ENCODE data around the gene PER1. TPM values are rescaled to one million over a fixed set of nuclear protein-coding genes. Genes with fewer than 3 reads are reported as not detected.
"Not testable (repeated sequence)": the region's sequence is repeated elsewhere in the genome, so short reads cannot be mapped to it uniquely, and the experiment has no call there.

The PER1 gene
- total RNA-seq, 1 donor from 2014 or later = 123 TPM

DNA sequence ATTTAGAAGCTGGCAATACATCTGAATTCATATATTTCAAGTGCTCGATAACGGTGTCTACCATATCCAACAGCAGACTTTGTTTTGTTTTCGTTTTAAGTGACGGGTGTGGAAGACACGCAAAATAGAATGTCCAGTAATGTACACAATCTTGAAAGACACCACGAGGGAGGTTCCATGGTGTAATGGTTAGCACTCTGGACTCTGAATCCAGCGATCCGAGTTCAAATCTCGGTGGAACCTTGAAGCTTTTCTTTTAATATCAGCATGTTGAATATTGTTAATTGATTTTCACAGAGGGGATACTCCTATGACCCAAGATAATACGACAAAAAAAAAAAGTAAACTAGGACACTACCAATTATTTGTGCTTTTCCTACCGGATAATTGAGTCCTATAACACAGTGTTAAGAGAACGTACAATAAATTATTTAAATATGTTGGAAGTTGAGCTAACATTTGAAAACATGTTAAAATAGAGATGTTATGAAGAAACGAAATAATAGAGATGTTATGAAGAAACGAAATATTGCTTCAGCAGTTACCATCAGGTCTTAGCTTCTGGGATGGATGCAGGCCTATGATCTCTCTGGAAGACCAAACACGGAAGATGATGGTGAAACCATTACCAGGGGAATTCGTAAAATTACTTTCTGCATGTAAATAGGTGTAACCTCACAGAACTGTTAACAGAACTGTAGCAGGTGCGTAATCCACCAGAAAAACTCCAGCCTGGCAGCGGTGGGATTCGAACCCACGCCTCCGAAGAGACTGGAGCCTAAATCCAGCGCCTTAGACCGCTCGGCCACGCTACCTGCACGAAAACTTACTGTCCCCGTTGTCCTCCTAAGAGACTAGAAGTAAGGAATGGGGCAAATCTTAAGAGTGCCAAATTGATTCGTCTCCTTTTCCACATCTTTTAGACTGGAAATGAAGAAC is 32.4 kb downstream of the PER1 start:
- peak; percentile 86 for DNase-seq (ENCODE audit: low spot score)

GRCh38 chr17:8118769-8119580 is 33.2 kb downstream of the PER1 start:
- peak; percentile 86 for DNase-seq (ENCODE audit: low spot score)

- peak; percentile 63 for DNase-seq (ENCODE audit: low spot score)
These were observed 34.0 kb downstream of the PER1 start, which contains the start of gene ALOXE3 for GRCh38 chr17:8117980-8118768. Gene ALOXE3 (minus strand): TSS chr17:8118514. CDS start chr17:8117990, 524 bp downstream.

- no peak for DNase-seq (ENCODE audit: low spot score)
These were observed 34.7 kb downstream of the PER1 start for GRCh38 chr17:8117367-8117979.

GRCh38 chr17:8116776-8117175 is 35.4 kb downstream of the PER1 start:
- DNase-seq (ENCODE audit: low spot score) = no peak

DNA sequence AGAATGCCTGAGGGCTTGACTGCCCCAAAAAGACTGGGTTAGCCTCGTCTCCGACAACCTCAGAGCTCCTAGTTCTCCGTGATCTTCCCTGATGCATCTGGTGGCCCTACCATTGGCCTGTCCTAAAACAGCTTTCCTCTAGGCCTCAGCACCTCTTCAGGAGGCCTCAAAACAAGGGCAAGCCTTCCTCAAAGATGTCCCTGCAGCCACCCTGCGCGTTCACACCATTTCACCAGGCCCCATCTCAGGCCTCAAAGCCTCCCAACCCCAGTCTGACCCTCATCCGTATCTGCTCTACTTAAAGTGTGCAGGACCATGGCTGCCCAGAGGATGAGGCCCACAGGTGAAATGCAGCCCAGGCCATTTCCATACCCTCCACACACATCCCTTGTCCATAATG is 41.3 kb downstream of the PER1 start:
- DNase-seq (ENCODE audit: low spot score) = no peak

- no peak for DNase-seq (ENCODE audit: low spot score)
These were observed 41.8 kb downstream of the PER1 start for GRCh38 chr17:8110456-8110804.

DNA sequence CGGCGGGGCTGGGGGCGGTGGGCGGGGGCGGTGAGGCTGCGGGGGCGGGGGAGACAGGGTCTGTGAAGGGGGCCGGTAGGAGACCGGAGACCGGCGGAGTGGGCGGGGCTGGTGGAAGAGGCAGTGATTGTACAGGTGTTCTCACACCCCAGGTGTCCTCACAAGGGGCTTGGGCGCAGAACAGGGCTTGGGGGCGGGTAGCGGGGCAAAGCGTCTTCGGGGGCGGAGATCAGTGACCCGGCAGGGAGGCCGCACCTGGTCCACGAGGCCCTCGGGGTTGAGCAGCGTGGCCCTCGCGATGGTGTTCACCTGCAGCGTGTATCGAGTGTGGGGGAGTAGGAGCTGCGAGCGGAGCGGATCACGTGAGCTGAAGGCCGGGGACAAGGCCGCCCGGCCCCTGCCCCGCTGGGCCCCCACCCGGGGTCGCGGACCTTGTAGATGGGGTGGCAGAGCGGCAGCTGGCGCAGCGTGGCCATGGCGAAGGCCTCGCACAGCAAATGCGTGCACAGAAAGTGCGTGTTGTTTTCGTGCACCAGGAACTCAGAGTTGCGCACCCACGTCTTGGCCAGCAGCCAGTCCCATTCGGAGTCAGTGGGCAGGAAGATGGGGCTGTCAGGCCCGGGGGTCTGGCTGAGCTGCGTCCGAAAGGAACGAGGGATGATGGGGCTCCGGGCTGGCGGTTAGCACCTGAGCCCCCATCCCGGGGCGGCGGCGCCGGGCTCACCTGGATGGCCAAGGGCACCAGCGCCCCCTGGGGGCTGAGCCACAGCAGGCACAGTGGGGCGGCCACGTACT is 42.3 kb downstream of the PER1 start:
- DNase-seq (ENCODE audit: low spot score) = no peak

DNA sequence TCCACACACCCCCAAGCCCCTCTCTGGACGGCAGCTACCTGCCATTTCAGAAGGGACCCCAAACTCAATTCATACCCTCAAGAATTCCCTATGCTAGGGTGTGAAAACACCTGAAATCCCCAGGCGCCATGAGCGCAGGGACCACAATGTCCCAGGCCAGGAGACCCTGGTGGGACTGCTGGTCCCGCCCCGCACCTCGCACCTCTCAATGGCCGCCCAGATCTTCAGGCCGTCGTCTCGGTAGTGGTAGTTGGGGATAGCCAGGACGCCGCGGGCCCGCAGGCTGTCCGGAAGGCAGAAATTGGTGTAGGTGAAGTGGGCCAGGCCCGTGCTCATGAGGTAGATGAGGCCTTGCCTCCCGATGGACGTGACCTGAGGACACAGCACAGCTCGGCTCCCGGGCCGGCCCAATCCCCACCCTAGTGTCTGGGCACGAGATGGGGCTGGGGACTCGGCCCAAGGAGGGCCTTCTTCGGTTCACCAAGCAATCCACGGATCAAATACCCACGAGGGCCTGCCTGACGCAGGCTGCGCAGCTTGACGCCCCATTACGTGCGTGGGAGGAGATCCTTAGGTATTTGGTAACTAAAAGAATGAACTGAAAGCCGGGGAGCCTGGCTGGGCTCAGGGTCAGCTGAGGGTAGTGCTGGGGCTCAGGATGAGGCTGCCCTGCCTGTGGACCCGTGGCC is 43.1 kb downstream of the PER1 start:
- no peak for DNase-seq (ENCODE audit: low spot score)

DNA sequence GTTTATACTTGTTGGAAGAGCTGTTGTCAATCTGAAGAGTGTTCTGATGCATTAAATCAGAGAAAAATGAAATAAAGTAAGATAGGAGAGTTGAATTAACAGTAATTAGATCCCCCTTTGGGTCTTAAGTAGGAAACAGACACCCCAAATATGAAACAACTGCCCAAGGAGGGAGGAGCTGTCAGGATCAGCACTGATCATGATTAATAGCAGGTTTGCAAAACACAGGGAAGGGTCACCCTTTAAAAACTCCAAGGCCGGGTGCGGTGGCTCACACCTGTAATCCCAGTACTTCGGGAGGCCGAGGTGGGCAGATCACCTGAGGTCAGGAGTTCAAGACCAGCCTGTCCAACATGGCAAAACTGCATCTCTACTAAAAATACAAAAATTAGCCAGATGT is 45.2 kb downstream of the PER1 start:
- not testable (repeated sequence) for DNase-seq (ENCODE audit: low spot score)

- no peak for DNase-seq (ENCODE audit: low spot score)
These were observed 46.2 kb downstream of the PER1 start for GRCh38 chr17:8105957-8106398.

- DNase-seq (ENCODE audit: low spot score) = no peak
These were observed 47.3 kb downstream of the PER1 start for GRCh38 chr17:8104911-8105310.

DNA sequence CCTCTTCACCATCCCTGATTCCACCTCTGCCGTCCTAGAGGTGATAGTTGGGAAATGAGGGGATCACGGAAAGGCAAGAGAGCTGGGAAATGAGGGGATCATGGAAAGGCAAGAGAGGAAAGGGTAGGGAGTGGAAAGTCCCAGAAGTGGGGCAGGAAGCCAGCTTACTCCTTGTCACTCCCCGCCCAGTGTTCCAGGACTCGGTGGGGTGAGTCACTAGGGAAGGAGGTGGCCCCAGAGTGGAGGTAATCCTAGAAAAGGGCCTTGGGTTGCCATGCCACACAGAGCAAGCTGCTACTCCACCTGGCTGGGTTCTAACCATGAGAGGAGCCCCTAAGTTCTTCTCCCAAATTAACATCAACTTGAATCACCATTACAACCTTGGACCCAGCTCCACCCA is 48.7 kb downstream of the PER1 start:
- no peak for DNase-seq (ENCODE audit: low spot score)

DNA sequence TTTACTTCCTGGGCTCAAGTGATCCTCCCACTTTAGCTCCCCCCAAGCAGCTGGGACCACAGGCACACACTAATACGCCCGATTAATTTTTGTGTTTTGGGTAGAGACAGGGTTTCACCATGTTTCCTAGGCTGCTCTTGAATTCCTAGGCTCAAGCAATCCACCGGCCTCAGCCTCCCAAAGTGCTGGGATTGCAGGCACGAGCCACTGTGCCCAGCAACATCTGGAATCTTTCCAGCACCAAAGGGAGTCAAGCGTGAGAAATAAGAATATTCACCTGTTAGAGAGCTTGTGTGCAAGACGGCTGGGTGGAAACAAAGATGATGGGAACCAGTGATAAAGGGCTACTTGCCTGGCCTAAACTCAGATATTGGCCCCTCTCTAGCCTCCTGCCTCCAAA is 50.5 kb downstream of the PER1 start:
- no peak for DNase-seq (ENCODE audit: low spot score)

- DNase-seq (ENCODE audit: low spot score) = no peak
These were observed 51.4 kb downstream of the PER1 start for GRCh38 chr17:8100763-8101162.

GRCh38 chr17:8100111-8100510 is 52.1 kb downstream of the PER1 start:
- DNase-seq (ENCODE audit: low spot score) = no peak

DNA sequence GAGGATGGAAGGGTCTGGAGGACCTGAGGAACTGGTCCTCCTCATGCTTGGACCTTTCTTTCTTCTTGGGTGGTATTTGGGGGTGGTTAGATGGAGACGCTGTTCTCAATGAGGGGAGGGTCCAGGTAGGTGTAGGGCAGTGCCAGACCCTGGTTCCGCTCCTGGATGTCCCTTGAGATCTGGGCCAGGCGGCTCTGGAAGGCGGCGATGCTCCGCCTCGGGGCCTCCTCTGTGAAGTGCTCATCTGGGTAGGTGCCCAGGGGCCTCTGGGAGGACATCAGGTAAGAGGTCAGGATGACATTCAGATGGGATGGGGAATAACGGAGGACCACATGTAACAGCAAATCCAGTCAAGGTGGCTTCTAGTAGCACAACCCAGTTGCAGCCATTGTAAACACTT is 55.7 kb downstream of the PER1 start:
- DNase-seq (ENCODE audit: low spot score) = no peak

DNA sequence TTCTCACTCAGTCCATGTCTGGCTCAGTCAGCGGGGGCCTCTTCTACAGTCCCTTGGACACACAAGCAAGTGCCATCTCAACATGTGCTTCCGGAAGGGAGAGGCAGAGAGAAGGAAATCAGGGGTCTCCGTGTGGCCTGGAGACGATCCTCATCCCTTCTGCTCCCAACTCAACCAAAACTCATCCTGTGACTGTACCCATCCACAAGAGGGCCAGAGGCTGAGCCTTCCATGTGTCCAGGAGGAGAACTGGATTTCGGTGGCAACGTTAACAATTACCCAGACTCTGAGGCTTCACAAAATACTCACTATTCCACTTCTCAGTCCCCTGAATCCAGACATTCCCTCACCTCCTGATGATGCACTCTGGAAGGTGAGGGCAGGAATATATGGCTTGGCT is 56.8 kb downstream of the PER1 start:
- no peak for DNase-seq (ENCODE audit: low spot score)

DNA sequence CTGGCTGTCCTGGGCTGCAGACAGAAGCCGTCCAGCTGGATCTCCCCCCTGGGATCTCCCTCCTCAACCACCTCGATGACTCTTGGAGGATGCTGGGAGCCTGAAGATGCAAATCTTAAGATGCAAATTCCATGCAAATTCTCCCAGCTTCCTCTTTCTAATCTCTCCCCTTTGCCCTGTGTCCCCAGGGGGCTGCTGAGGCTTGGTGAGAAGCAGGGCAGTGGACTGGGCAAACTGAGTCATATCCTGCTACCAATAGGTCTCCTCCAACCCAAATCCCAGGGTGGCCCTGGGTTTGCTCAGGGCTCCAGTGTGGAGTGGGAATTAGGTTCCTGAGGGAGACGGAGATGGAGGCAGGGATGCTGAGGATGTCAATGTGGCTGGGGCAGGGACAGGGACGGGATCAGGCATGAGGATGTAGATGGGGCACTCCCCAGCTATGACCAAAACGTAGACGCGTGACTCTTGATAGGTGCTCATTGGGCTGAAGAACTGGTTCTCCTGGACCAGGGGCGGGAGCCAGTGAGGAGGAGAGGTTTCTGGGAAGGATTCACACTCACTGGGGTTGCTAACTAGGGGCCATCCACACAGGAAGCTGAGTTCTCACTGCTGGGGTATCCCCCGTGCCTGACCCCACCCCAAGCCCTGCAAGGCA is 61.0 kb downstream of the PER1 start:
- DNase-seq (ENCODE audit: low spot score) = no peak

All from mucosa of gallbladder (tissue), 1 donor.